NCI-H146 (cell line): ENCODE data around the gene KAT2B.

Experiments used
- DNase-seq: peaks from one replicate; lab custom pipeline; 2025; lab: John Stamatoyannopoulos, UW

KAT2B gene

GRCh38 chr3:20147361-20147760 lies 107.1 kb downstream of the KAT2B start:
- no peak for DNase-seq

GRCh38 chr3:20148466-20148865 lies 108.2 kb downstream of the KAT2B start:
- no peak for DNase-seq

GRCh38 chr3:20154078-20154477 lies 113.8 kb downstream of the KAT2B start:
- no peak for DNase-seq

- DNase-seq: no peak
Observed at GRCh38 chr3:20154928-20155327, 114.7 kb downstream of the KAT2B start.

- no peak for DNase-seq
Observed at GRCh38 chr3:20160230-20160629, 120.0 kb downstream of the KAT2B start.

GRCh38 chr3:20161714-20162113 lies 121.5 kb downstream of the KAT2B start:
- no peak for DNase-seq

- no peak for DNase-seq
Observed at GRCh38 chr3:20173844-20174410, 133.7 kb downstream of the KAT2B start.

- no peak for DNase-seq
Observed at GRCh38 chr3:20181276-20181675, 141.0 kb downstream of the KAT2B start.

- no peak for DNase-seq
Observed at GRCh38 chr3:20182206-20182605, 142.0 kb downstream of the KAT2B start.

GRCh38 chr3:20185331-20185678 lies 145.1 kb downstream of the KAT2B start:
- DNase-seq: peak; percentile 51

GRCh38 chr3:20185679-20186599 lies 145.7 kb downstream of the KAT2B start, which contains the start of gene SGO1:
Gene SGO1, minus strand, starts transcription at chr3:20186206. Its CDS starts 2,179 bp downstream, at chr3:20184027.
- DNase-seq: peak; percentile 96

- peak; percentile 11 for DNase-seq
Observed at GRCh38 chr3:20186600-20187004, 146.4 kb downstream of the KAT2B start.

GRCh38 chr3:20190991-20191390 lies 150.7 kb downstream of the KAT2B start:
- no peak for DNase-seq

- DNase-seq: no peak
Observed at GRCh38 chr3:20194793-20195460, 154.7 kb downstream of the KAT2B start.

- DNase-seq: no peak
Observed at GRCh38 chr3:20197775-20198174, 157.5 kb downstream of the KAT2B start.

GRCh38 chr3:20201143-20201542 lies 160.9 kb downstream of the KAT2B start:
- no peak for DNase-seq
